GM19099 (cell line): ENCODE results near the gene ARAP1.

Source experiments
- POLR2A ChIP-seq: IDR thresholded peaks from 3 replicates; pipeline ENCODE4 v1.6.1; 2011; ENCODE audit warnings: low read depth; ENCODE audit not compliant: insufficient read length; ENCODE audit errors: extremely low read depth

Gene ARAP1

GRCh38 chr11:72682858-72683243, 69.4 kb downstream of the ARAP1 start:
- no peak for TF ChIP-seq POLR2A

- no peak for TF ChIP-seq POLR2A
Measured at GRCh38 chr11:72682238-72682857, 69.9 kb downstream of the ARAP1 start.

DNA sequence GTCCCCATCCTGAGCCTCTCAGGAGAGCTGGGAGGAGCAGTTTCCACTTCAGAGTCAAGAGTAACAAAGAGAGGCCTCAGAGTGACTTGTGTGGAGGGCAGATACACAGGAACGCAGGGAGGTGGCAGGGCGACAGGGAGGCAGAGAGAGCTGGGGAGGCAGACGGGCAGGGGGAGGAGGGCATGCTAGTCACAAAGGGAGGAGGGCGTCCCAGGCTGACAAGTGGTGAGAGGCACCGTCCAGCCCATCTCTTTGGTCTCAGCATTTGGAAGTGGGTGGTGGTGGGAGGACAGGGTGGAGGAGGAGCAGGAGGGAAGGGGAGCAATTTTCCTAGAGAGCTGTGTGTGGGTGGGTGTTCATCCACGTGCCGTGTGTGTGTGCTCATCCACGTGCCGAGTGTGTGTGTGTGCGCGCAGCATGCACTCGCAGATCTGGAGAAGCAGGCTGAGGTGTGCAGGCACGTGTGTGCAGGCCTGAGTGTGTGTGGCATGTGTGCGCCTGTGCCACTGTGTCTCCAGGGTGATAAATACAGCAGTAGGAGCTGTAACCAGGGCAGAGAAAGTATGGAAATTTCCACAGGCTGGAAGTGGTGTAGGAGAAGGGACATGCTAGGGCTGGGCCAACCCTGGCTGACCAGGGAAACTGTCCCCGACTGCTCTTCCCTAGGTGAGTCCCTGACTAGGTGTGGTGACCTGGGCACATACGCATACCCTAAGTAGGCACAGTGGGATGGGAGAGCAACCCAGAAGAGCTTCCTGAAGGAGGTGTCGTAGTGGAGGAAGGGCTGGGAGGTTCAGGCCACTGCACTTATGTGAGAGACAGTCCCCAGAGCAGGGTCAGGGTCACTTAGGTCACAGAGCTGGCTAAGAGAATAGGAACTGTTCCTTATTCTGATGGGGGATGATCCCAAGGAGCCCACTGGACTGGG, 70.7 kb downstream of the ARAP1 start:
- TF ChIP-seq POLR2A: peak; percentile 28

DNA sequence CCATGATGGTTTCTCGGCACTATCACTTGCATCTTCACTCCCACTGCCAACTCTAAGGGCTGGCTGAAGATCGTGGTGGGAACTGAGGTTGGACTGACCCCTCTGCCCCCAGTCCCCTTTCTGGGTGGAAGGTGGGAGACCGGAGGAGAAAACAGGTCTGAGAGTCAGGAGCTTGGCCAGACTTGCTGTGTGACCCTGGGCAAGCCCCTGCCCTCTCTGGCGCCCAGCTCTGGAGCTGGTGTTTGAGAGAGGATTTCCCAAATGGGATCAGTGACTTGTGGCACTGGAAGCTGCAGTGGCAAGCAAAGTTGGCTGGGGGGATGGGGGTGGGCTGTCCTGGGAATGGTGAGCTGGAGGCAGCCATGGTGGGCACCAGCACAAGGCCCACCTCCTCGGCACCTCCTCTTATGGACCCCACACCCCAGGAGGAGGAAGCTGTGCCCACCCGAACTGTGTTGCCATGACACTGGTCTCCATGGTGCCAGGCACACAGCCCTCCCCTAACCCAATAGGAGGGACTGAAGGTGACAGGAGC, 71.5 kb downstream of the ARAP1 start:
- no peak for TF ChIP-seq POLR2A

DNA sequence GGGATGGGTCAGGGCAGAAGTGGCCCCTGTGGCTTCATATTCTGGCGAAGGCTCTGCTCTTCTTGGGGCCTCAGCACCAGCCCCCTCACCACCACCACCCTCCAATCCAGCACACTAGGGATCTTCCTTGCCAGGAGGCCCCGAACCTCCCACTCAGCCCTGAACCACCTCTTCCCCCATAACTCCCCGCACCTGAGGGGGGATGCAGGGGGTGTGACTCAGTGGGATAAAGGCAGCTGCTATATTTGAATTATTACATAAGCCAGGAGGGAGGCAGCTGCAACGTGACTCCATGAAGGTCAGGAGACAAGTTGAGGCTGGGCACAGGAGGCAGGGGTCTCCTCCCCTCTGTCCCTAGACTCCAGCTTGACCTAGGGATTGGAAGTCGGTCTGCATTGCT, 72.3 kb downstream of the ARAP1 start:
- no peak for TF ChIP-seq POLR2A

DNA sequence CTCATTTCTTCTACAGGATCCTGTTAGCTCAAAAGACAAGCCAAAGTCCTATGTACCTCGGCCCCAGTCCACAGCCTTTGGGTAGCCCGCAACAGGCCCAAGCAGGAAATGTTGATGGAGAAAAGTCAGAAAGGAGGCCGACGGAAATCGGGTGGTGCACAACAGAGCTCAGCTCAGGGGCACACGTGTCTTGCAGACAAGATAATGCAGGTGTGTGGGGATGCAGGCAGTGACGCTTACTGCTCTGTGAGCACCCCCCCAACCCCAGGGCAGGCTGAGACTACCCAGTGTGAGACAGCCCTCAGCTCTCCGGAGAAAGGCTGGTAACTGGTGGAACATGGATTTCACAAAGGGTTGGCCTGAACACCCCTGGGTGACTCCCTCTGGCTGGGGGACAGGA, 73.7 kb downstream of the ARAP1 start:
- no peak for TF ChIP-seq POLR2A

GRCh38 chr11:72676861-72677341, 75.3 kb downstream of the ARAP1 start:
- TF ChIP-seq POLR2A: no peak

GRCh38 chr11:72675221-72675620, 77.0 kb downstream of the ARAP1 start:
- no peak for TF ChIP-seq POLR2A

DNA sequence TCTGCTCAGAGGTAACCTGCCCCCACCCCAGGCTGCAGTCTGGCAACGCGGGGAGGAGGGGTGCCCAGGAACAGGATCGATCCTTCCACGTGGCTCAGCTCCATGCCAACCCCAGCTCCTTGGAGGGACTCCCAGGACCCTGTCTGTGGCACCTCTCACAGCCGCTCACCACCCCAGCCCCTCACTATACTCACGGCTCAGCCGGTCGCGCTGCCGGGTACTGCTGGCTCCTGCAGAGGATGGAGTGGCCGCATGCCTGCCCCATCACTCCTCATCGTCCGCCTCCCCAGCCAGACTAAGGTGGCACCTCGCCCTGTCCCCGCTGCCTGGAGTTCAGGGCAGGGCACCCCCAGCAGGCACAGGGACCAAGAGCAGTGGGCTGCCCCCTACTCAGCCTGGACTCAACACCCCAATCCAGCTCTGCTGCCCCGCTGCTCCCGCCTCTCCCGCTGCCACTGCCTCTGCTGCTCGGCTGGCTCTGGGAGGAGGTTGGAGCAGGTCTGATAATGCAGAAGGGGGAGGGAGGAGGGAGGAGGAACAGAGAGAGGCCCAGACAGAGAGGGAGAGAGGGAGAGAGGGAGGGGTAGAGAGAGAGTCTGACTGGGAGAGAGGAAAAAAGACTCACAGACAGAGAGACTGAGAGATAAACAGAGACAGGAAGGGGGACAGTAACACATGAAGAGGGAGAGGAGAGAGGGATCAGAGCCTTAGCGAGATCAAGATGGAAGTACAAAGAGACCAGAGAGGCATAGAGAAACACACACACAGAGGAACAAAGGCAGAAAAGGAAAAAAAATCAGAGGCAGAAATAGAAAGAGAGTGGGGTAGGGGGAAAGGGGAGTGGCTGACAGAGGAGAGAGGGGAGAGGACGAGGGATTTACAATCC, 78.0 kb downstream of the ARAP1 start, which contains the start of gene PDE2A:
Gene PDE2A, minus strand, starts transcription at position 480 of the 886 bp plus-strand sequence. Its CDS starts 215 bp downstream, at position 265.
- no peak for TF ChIP-seq POLR2A

- no peak for TF ChIP-seq POLR2A
Measured at GRCh38 chr11:72673284-72673942, 78.8 kb downstream of the ARAP1 start.

DNA sequence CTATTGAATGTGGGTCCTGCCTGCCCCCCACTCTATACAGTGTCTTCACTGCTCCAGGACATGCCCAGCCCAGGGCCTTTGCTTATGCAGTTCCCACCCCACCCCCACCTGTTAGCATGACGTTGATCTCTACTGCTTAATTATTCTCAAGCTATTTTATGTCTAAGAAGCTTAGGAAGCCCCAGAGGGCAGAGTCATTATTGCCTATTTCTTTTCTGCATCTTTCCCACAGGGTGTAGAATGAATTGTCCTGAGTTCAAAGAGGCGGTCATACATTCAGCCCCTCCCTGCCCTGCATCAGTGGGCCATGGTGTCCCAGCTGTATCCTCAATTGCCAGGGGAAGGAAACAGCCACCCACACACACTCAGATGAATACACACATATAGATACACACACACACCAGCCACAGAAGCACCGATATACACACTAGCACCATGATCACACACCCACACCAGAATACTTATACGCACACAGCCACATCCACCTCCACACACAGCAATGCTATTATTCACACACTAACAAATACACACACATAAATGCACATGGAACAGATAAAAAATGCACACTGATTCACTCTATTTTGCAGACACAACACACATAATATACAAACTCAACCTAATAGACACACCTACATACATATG, 79.5 kb downstream of the ARAP1 start:
- no peak for TF ChIP-seq POLR2A

- TF ChIP-seq POLR2A: no peak
Measured at GRCh38 chr11:72671152-72672099, 80.8 kb downstream of the ARAP1 start.

DNA sequence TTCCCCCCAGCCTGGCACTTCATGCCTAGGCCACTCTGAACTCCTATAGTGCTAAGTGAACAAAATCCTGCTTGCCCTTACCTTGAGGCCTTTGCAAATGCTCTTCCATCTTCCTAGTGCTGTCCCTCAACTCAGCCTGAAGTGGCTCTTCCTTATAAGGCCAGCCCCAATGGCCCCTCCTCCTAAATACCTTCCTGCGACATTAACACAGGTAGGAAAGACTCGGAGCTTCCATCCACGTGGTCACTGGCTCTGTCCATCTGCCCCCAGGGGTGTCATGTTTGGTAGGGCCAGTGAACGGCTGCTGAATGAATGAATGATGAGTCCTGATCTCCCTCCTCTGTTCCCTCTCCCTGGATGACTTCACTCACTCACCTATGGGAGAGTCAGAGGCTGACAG, 82.2 kb downstream of the ARAP1 start:
- TF ChIP-seq POLR2A: no peak
